ENCODE results near the gene ITPA.
A peak's percentile ranks its signal among the peaks of the same experiment; 100 is the strongest.

Gene ITPA

DNA sequence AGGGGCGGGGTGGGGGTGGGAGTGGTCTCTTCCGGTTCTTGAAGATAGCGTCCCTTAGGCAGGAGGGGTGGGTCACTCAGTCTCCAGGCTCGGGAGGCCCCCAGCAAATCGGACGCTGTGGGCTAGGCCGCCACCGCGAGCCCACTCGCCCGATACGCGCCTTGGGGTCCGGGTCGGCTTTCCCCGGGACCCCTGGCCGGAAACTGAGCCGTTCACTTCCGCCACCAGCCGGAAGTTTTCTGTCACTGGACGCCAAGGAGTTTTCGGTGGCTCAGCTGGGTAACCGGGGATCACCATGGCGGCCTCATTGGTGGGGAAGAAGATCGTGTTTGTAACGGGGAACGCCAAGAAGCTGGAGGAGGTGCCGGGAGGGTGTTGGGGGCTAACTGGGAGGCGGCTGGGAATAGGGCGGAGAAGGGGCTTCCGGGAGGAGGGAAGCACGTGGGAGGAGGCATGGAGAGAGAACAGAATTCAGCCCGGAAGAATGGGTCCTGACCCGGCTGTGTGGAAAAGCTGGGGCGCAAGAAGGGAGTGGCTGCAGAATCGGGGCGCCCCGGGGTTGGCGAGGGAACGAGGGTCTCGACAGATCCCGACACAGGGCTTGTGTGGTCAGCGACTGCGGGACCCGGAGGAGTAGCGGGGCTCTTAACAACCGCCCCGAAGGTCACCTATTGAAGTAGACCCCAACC is at the start of gene ITPA:
TSS of gene ITPA (plus strand) at position 242 of the 689 bp plus-strand sequence. CDS start at position 296, 54 bp downstream.
- Histone ChIP-seq H3K4me1 (peaks cover 9% of the 10 kb centered on the region), H3K36me3 (replicated peaks) (peaks cover 22% of the 10 kb centered on the region), H3K27me3 (ENCODE audit: low read depth) (no peaks in the 10 kb centered on the region), H3K9me3 (no peaks in the 10 kb centered on the region; the same call in 1 of the 2 replicates), H3K4me3 (peak within 1 kb of the TSS; percentile 91)
- DNase-seq (ENCODE audit: low spot score in 2 of 2) = peak; percentile 40 to 78
- in situ Hi-C loops (cut with MboI; ENCODE audit: low sequenced_read_pairs) = no loop called here

DNA sequence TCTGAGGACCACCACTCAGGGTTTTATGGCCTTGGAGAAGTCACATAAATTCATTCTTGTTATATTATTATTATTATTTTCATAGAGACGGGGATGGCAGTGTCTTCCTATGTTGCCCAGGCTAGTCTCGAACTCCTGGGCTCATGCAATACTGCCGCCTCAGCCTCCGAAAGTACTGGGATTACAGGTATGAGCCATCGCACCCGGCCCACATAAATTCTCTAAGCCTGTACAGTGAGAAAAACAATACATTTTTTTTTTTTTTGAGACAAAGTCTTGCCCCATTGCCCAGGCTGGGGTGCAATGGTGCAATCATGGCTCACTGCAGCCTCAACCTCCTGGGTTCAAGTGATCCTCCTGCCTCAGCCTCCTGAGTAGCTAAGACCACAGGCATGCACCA is 48.9 kb upstream of the ITPA start:
- Histone ChIP-seq H3K9me3 (no peaks in the 10 kb centered on the region; the same call in 1 of the 2 replicates), H3K27me3 (ENCODE audit: low read depth) (no peaks in the 10 kb centered on the region), H3K4me1 (no peaks in the 10 kb centered on the region), H3K36me3 (replicated peaks) (no peaks in the 10 kb centered on the region; the same call in 1 of the 2 replicates), H3K4me3 (peak overlapping the region; percentile 83; the same call in 1 of the 2 replicates)
- in situ Hi-C loops (cut with MboI; ENCODE audit: low sequenced_read_pairs) = no loop called here
- no peak for DNase-seq (ENCODE audit: low spot score in 2 of 2)

DNA sequence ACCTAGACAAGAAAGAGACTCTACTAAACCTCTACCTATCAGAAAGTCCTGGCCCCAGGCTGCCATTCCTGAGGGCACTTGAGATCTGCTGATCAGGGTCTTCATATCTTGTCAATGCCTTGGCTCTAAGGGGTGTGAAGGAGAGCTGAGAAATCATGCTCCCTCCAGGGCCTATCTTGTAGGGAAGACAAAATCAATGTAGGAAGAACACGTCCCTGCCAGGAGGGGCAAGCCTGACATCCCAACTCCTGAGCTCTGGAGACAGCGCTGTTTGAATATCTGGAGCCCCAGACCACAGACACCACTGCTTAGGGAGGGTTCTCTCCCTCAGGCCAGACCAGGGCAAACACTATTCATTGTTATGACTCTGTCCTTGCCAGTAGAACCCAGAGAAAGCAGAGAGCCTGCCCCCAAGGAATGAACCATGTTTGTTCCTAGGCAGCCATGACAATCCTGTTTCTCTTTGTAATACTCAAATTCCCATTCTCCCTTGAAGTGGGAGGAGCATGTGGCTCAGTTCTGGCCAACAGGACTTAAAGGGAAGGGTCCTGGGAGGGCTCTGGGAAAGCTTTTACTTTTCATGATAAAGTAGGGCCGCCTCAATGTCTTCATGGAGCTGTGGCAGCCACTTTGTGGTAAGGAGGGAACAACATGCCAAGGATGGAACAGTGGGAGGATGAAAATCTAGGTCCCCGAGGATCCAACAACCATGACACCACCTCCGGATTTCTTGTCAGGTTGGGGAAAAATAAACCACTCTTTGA is 47.8 kb upstream of the ITPA start:
- Histone ChIP-seq H3K9me3 (no peaks in the 10 kb centered on the region; the same call in 1 of the 2 replicates), H3K27me3 (ENCODE audit: low read depth) (no peaks in the 10 kb centered on the region), H3K4me3 (no peak overlapping the region), H3K36me3 (replicated peaks) (no peaks in the 10 kb centered on the region; the same call in 1 of the 2 replicates), H3K4me1 (no peaks in the 10 kb centered on the region)
- in situ Hi-C loops (cut with MboI; ENCODE audit: low sequenced_read_pairs) = no loop called here
- no peak for DNase-seq (ENCODE audit: low spot score in 2 of 2)

DNA sequence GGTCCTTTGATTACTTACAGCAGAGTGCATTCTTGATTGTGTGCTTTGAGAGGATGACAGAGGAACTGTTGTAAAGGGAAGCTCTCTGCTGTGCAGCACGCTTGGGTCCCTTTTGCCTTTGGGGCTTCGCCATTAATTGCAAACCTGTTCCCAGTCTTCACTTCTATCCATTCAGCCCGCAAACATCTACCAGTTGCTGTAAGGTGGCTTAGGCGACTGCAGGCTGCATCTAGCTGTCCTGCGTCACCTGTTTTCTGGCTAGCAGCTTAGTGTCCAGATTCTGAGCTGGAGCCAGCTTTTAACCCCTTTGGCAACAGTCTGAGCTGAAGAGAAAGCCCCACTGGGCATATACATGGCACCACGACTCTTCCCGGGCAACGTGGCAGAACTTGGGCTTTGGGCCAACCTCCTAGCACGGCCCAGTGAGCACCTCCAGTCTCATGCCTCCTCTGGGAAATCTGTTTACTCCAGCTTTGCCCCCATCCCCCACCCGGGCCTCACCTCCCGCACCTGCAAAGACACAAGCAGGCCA is 47.2 kb upstream of the ITPA start:
- Histone ChIP-seq H3K4me1 (no peaks in the 10 kb centered on the region), H3K4me3 (no peak overlapping the region), H3K36me3 (replicated peaks) (no peaks in the 10 kb centered on the region), H3K9me3 (no peaks in the 10 kb centered on the region; the same call in 1 of the 2 replicates), H3K27me3 (ENCODE audit: low read depth) (no peaks in the 10 kb centered on the region)
- in situ Hi-C loops (cut with MboI; ENCODE audit: low sequenced_read_pairs) = no loop called here
- no peak for DNase-seq (ENCODE audit: low spot score in 2 of 2)

DNA sequence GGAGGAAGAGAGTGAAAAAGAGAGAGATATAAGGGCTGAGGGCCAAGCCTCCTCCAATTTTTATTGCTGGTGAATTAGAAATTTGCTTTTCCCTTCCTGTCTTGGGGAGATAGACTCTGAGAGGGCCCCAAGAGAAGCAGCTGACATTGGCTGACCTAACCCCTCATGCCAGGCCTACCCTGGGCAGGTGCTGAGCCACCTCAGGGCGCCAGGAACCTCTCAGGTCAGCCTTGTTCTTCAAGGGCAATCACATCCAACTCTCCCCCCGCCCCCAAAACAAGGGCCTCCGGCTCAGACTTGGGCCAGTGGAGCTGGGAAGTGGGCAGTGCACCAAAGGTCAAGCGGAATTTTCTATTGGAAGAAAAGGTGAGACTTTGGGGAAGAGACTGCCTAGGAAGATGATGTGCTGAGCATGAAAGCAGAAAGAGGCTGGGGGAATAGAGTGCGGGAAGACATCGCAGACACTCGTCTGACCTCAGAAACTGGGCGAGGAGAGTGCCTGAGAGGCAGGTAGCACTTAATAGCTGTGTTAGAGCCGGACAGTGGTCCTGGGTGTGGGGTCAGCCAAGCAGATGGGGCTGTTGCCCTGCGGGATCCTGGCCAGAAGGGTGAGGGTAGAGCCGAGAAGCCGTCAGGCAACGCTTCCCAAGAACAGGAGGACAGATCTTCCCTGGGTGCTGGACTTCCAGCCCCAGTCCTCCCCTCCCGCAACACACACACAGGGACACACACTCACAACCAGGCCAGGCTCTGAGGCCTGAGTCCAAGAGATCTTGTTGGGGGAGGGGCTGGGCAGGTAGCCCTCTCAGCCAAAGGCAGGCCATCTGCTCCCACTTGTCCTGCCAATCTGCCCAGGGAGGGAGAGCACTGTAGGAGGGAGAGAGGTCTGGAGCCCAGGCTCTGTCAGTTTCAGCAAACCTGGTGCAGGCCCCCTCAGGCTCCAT is 45.9 kb upstream of the ITPA start:
- no peaks in the 10 kb centered on the region; the same call in 1 of the 2 replicates for H3K9me3 ChIP-seq
- in situ Hi-C loops (cut with MboI; ENCODE audit: low sequenced_read_pairs) = no loop called here
- H3K27me3 ChIP-seq (ENCODE audit: low read depth) = no peaks in the 10 kb centered on the region
- H3K36me3 ChIP-seq (replicated peaks) = no peaks in the 10 kb centered on the region
- H3K4me1 ChIP-seq = no peaks in the 10 kb centered on the region
- no peak overlapping the region for H3K4me3 ChIP-seq
- no peak for DNase-seq (ENCODE audit: low spot score in 2 of 2)

DNA sequence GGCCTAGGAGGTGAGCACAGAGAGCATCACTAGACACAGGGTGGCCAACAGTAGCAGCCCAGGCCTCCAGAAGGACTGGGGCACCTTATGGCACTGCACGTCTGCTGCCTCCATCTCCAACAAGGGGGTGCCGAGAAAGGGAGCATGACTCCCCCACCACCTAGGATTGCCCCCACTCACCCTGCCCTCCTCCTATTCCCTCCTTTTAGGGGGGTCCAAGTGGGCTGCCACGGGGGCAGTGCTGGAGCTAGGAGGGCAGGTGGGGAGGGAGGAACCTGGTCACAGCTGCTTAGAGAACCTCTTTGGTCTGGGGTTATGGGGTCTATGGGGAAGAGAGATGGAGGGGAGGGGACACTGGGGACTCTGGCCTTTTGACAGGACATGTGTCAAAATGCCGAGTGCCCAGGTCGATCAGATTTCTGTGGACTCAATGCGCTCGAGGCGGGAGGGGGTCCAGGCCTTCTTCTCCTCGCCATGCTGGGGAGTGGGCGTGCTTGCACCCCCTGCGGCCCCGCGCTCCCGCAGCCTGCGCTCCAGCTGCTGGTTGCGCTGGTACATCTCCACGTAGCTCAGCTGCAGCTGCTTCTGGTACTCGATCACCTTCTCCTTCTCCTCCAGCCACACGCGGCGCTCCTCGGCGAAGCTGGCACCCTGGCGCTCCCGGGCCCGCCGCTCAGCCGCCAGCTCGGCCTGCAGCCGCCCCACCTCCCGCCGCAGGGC is 45.1 kb upstream of the ITPA start:
- H3K9me3 ChIP-seq = no peaks in the 10 kb centered on the region; the same call in 1 of the 2 replicates
- H3K36me3 ChIP-seq (replicated peaks) = no peaks in the 10 kb centered on the region
- DNase-seq (ENCODE audit: low spot score in 2 of 2) = no peak
- H3K4me1 ChIP-seq = no peaks in the 10 kb centered on the region
- in situ Hi-C loops (cut with MboI; ENCODE audit: low sequenced_read_pairs) = no loop called here
- H3K4me3 ChIP-seq = no peak overlapping the region
- H3K27me3 ChIP-seq (ENCODE audit: low read depth) = no peaks in the 10 kb centered on the region

DNA sequence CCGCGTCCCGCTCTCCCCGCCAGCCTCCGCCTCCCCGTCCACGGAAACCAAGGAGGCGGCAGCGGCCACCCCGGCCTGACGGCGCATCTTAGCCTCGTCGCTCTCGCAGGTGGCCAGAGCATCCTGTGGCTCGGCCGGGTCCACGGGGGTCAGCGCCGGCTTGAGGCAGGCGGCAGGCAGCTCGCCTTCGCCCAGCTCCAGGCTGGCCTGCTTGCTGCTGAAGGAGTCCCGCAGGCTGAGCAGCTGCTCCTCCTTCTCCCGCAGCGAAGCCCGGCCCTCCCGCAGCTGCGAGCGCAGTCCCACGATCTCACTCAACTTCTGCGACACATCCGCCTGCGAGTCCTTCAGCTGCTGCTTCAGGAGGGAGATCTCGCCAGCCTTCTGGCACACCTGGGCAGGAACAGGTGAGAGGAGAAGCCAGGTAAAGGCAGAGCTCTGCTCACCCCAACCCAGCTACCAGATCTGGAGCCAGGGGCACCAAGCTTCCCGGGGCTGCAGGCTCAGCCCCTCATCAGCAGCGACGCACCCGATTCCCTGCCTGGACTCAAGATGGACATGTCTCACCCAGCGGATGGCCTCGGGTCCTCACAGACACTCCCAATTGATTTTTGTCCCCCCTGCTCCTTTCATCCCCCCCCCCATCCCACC is 44.4 kb upstream of the ITPA start:
- no peak for DNase-seq (ENCODE audit: low spot score in 2 of 2)
- no peaks in the 10 kb centered on the region for H3K27me3 ChIP-seq (ENCODE audit: low read depth)
- no peaks in the 10 kb centered on the region for H3K4me1 ChIP-seq
- H3K36me3 ChIP-seq (replicated peaks) = no peaks in the 10 kb centered on the region
- in situ Hi-C loops (cut with MboI; ENCODE audit: low sequenced_read_pairs) = no loop called here
- H3K4me3 ChIP-seq = no peak overlapping the region
- H3K9me3 ChIP-seq = no peaks in the 10 kb centered on the region; the same call in 1 of the 2 replicates

DNA sequence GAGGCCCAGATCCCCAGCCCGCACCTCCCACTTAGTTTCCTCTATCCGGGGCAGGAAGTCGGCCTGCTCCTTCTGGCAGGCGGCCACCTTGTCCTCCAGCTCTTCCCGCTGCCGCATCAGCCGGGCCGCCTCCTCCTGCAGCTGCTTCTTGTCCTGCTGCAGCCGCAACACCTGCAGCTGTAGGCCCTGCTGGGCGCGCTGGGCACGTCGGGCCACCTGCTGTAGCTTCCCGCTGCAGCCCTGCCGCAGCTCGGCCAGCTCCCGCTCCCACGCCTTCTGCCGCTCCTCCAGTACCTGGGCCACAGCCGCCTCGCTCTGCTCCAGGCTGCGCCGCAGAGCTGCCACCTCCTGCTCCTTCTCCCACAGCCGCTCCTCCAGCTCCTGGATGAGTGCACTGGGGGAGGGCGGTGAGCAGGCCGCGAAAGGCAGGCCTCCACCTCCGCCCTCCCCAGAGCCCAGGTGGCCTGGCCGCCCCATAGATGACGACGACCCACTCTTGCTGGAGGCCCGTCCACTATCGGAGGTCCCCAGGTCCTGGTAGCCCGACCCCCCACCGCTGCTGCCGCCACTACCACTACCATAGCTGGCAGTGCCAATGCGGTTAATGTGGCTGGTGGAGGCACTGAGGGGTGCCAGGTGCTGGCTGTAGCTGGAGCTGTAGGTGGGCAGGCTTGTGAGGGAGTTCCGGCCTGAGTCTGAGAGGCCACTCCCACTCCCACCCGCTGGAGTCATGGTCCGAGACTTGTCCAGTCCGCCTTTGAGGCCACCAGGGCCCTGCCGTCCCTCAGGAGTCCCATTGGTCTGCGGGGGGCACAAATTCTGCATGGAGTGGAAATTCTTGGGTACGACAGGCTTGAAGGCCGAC is 43.6 kb upstream of the ITPA start:
- H3K27me3 ChIP-seq (ENCODE audit: low read depth) = no peaks in the 10 kb centered on the region
- H3K4me3 ChIP-seq = no peak overlapping the region
- no peak for DNase-seq (ENCODE audit: low spot score in 2 of 2)
- H3K4me1 ChIP-seq = no peaks in the 10 kb centered on the region
- no peaks in the 10 kb centered on the region for H3K9me3 ChIP-seq
- in situ Hi-C loops (cut with MboI; ENCODE audit: low sequenced_read_pairs) = no loop called here
- no peaks in the 10 kb centered on the region for H3K36me3 ChIP-seq (replicated peaks)

DNA sequence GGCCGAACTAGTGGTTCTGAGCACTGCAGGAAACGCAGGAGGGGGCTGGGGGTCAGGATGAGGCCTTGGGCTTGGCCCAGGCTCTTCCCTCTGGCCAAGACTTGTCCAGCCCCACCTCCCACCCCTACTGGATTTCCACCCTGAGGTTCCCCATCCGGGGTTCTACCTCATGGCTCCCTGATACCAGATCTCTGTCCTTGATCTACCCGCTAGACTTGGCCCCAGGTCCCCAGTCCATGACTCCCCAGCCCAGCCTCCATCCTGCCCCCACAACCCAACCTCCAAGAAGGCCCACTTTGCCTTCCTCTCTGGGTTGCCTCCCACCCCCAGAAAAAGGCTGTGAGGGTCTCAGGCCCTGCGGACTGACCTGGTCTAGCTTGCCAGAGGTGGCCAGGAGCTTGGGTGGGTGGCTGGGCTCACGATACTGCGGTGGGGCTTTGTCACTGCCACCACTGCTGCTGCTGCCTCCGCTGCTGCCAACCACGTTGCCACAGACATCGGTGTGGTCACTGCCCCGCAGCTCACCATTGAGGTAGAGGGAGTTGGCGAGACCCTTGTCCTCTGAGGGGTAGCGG is 42.9 kb upstream of the ITPA start:
- in situ Hi-C loops (cut with MboI; ENCODE audit: low sequenced_read_pairs) = no loop called here
- Histone ChIP-seq H3K27me3 (ENCODE audit: low read depth) (no peaks in the 10 kb centered on the region), H3K4me1 (no peaks in the 10 kb centered on the region), H3K4me3 (no peak overlapping the region), H3K36me3 (replicated peaks) (no peaks in the 10 kb centered on the region), H3K9me3 (no peaks in the 10 kb centered on the region)
- DNase-seq (ENCODE audit: low spot score in 2 of 2) = no peak

DNA sequence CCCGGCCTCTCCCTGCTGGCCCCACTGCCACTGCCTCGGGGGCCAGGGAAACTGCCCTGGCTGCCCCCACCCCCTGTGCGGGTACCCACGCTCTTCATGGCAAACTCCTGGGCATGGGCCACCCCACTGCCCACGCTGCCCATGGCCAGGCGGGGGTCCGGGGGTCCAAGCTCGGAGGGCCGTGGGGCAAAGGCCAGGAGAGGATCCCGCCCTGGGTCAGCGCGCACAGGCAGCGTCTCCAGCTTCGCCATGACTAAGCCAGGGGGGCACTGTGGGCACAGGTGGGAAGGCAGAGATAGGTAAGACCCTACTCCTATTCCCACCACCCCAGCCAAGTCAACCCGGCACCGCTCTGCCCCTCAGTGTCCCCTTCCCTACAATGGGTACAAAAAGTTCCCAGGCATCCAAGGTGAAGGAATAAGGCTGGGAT is 42.4 kb upstream of the ITPA start:
- no peak overlapping the region for H3K4me3 ChIP-seq
- H3K4me1 ChIP-seq = no peaks in the 10 kb centered on the region
- no peaks in the 10 kb centered on the region for H3K27me3 ChIP-seq (ENCODE audit: low read depth)
- H3K36me3 ChIP-seq (replicated peaks) = no peaks in the 10 kb centered on the region
- H3K9me3 ChIP-seq = no peaks in the 10 kb centered on the region
- in situ Hi-C loops (cut with MboI; ENCODE audit: low sequenced_read_pairs) = no loop called here
- no peak for DNase-seq (ENCODE audit: low spot score in 2 of 2)

DNA sequence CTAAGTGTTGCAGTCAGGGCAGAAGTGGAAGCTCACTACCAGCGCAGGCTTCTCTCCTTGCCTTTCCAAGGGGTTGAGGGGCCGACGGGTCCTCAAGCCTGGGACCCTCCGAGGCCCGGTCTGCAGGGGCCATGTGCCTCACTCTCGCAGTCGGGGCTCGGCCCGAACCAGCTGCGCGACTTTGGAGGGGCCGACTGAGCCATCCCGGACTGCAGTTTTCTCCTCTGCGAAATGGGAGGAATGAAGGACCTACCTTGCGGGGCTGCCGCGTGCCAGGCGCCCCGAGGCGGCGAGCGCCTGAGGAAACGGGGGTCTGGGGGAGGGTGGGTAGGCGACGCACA is 41.6 kb upstream of the ITPA start:
- Histone ChIP-seq H3K9me3 (no peaks in the 10 kb centered on the region), H3K4me3 (no peak overlapping the region), H3K36me3 (replicated peaks) (no peaks in the 10 kb centered on the region), H3K27me3 (ENCODE audit: low read depth) (no peaks in the 10 kb centered on the region), H3K4me1 (no peaks in the 10 kb centered on the region)
- in situ Hi-C loops (cut with MboI; ENCODE audit: low sequenced_read_pairs) = no loop called here
- DNase-seq (ENCODE audit: low spot score in 2 of 2) = no peak
